ENCODE results near the gene ATP5F1E. TPM values are rescaled to one million over a fixed set of nuclear protein-coding genes. Genes with fewer than 3 reads are reported as not detected.

The ATP5F1E gene
- total and polyA plus RNA-seq, 2 donors (not counting 3 experiments of a cell fraction or from before 2014, with no cell fraction given), result 29.0 to 107 TPM

- H3K79me2 ChIP-seq (ENCODE audit: control insufficient read depth, insufficient read depth, low read length), result peaks cover 42% of the 10 kb centered on the region
- TF ChIP-seq, protein P1, sequence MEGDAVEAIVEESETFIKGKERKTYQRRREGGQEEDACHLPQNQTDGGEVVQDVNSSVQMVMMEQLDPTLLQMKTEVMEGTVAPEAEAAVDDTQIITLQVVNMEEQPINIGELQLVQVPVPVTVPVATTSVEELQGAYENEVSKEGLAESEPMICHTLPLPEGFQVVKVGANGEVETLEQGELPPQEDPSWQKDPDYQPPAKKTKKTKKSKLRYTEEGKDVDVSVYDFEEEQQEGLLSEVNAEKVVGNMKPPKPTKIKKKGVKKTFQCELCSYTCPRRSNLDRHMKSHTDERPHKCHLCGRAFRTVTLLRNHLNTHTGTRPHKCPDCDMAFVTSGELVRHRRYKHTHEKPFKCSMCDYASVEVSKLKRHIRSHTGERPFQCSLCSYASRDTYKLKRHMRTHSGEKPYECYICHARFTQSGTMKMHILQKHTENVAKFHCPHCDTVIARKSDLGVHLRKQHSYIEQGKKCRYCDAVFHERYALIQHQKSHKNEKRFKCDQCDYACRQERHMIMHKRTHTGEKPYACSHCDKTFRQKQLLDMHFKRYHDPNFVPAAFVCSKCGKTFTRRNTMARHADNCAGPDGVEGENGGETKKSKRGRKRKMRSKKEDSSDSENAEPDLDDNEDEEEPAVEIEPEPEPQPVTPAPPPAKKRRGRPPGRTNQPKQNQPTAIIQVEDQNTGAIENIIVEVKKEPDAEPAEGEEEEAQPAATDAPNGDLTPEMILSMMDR (IDR thresholded peaks at IDR 0.05; ENCODE audit: extremely low read depth in 1 of 2, insufficient read depth in 1 of 2, low read depth in 1 of 2, low read length in 2 of 2), result no peak
- TF ChIP-seq POLR2A (IDR thresholded peaks at IDR 0.05; ENCODE audit: low read depth, low read length) (no peak), EZH2 (IDR thresholded peaks at IDR 0.05; ENCODE audit: borderline replicate concordance, low read depth, low read length, severe bottlenecking) (no peak)
- H3K36me3 ChIP-seq (ENCODE audit: control insufficient read depth in 2 of 2, extremely low read depth in 1 of 2, insufficient read depth in 2 of 2, low read length in 2 of 2), result peaks cover 0 to 23% of the 10 kb centered on the region in 2 experiments
- H2AFZ ChIP-seq (ENCODE audit: low read depth, low read length), result no peak overlapping the region
- H3K27ac ChIP-seq (ENCODE audit: insufficient read depth, low read depth, low read length), result peak overlapping the region; percentile 89
- H3K4me1 ChIP-seq (ENCODE audit: control insufficient read depth, extremely low read depth, insufficient read depth, low read length), result peaks cover 29% of the 10 kb centered on the region
- H3K4me3 ChIP-seq (replicated peaks in 1 of 3; ENCODE audit: insufficient read depth in 1 of 3, low read depth in 1 of 3, low read length in 3 of 3), result peak overlapping the region; percentile 64 to 74 (median 68)
- no peaks in the 10 kb centered on the region for H3K9me3 ChIP-seq (replicated peaks; ENCODE audit: control insufficient read depth, insufficient read depth, low read length)
- no peaks in the 10 kb centered on the region for H3K27me3 ChIP-seq (ENCODE audit: control insufficient read depth in 2 of 2, insufficient read depth in 2 of 2, low read length in 2 of 2)
- ChIA-PET POLR2A (no interaction called here), CTCF (interaction anchor here (1.2 to 1.5 kb wide), 2 partner anchors 10 to 26 kb away, joined by 3 to 6 read pairs; partner anchors contain the start of gene ATP5F1E)
- intact Hi-C loops (cut with micrococcal nuclease), result loop anchor here (1.0 kb wide), 2 partner anchors 27 to 37 kb away; partner anchors contain the start of genes ATP5F1E and PRELID3B
- H4K20me1 ChIP-seq (replicated peaks; ENCODE audit: control insufficient read depth, extremely low read depth, insufficient read depth, low read length), result no peaks in the 10 kb centered on the region
- H3K4me2 ChIP-seq (ENCODE audit: insufficient read depth, low read length), result peak overlapping the region; percentile 81
- no peaks in the 10 kb centered on the region for H3K9me1 ChIP-seq (replicated peaks; ENCODE audit: control insufficient read depth, extremely low read depth, insufficient read depth, low read length)
- FAIRE-seq (no peak), DNase-seq (ENCODE audit: low read depth, low spot score) (no peak)
- dilution Hi-C loops (cut with MboI; ENCODE audit: extremely low pct_ligation_motif_present, low sequenced_read_pairs), result no loop called here
- TSS peak; percentile 21 for BruUV-seq (replicated peaks)
- H3K9ac ChIP-seq (replicated peaks; ENCODE audit: extremely low read depth, insufficient read depth, low read length), result peak overlapping the region; percentile 94
Measured at GRCh38 chr20:59005523-59006166, 26.5 kb downstream of the ATP5F1E start.

All from endothelial cell of umbilical vein (primary cell).